ENCODE results near the gene MMRN1.

The MMRN1 gene

GRCh38 chr4:89997171-89997704 is 102.6 kb downstream of the MMRN1 start:
- no peak for DNase-seq (ENCODE audit: low read depth in 2 of 2)

- DNase-seq (ENCODE audit: low read depth in 2 of 2): no peak
Observed at GRCh38 chr4:89998469-89999011, 103.9 kb downstream of the MMRN1 start.

- DNase-seq (ENCODE audit: low read depth in 2 of 2): no peak
Observed at GRCh38 chr4:90001023-90001422, 106.4 kb downstream of the MMRN1 start.

- no peak for DNase-seq (ENCODE audit: low read depth in 2 of 2)
Observed at GRCh38 chr4:90002441-90003062, 107.9 kb downstream of the MMRN1 start.

All from fibroblast of skin of left quadriceps (primary cell).